ENCODE results near the gene SLC39A11.

The SLC39A11 gene

DNA sequence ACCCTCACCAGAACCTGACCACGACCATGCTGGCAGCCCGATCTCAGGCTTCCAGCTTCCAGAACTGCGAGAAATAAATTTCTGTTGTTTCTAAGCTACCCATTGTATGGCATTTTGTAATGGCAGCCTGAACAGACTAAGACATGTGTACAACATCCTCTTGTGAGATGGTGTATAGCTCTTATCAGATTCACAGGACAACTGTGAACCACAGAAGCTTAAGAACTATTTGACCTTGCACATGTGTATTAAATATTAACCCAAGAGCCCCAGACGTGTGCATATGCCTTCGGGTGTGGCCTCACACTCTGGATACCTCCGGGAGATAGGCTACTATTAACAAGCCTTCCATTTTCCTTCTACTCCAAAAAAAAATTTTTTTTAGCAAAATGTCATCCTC lies 248.9 kb downstream of the SLC39A11 start:
- Mint-ChIP-seq H3K36me3 (ENCODE audit: low read depth) (peaks cover 11% of the 10 kb centered on the region), H3K9me3 (peaks cover 9% of the 10 kb centered on the region), H3K4me1 (no peaks in the 10 kb centered on the region), H3K27ac (no peak overlapping the region), H3K27me3 (ENCODE audit: low read depth) (peaks cover 6% of the 10 kb centered on the region), H3K4me3 (no peak overlapping the region)
- TF ChIP-seq, protein P1, sequence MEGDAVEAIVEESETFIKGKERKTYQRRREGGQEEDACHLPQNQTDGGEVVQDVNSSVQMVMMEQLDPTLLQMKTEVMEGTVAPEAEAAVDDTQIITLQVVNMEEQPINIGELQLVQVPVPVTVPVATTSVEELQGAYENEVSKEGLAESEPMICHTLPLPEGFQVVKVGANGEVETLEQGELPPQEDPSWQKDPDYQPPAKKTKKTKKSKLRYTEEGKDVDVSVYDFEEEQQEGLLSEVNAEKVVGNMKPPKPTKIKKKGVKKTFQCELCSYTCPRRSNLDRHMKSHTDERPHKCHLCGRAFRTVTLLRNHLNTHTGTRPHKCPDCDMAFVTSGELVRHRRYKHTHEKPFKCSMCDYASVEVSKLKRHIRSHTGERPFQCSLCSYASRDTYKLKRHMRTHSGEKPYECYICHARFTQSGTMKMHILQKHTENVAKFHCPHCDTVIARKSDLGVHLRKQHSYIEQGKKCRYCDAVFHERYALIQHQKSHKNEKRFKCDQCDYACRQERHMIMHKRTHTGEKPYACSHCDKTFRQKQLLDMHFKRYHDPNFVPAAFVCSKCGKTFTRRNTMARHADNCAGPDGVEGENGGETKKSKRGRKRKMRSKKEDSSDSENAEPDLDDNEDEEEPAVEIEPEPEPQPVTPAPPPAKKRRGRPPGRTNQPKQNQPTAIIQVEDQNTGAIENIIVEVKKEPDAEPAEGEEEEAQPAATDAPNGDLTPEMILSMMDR (IDR thresholded peaks at IDR 0.05; ENCODE audit: unreplicated experiment in 3 of 3) = no peak

DNA sequence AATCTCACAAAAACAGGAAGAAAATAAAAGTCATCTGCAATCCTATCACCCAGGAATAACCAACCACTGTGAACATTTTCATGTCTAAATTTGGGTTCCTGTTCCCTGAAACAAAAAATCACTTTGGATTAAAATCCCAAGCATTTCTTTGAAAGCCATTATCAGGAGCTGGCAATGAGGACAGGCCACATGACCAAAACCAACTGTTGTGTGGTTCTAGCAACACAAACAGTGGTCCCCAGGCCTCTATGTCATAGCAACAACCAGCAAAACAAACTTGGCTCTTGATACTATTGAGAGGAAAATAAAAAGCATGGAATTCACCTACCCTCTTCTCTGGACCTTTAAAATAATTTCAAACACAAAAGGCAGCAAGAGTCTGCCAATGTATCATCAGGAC lies 252.5 kb downstream of the SLC39A11 start:
- H3K27me3 Mint-ChIP-seq (ENCODE audit: low read depth) = peaks cover 3% of the 10 kb centered on the region
- H3K4me3 Mint-ChIP-seq = no peak overlapping the region
- peaks cover 20% of the 10 kb centered on the region for H3K36me3 Mint-ChIP-seq (ENCODE audit: low read depth)
- TF ChIP-seq, protein P1 (IDR thresholded peaks at IDR 0.05; ENCODE audit: unreplicated experiment in 3 of 3) = no peak
- H3K4me1 Mint-ChIP-seq = no peaks in the 10 kb centered on the region
- H3K27ac Mint-ChIP-seq = no peak overlapping the region
- peaks cover 11% of the 10 kb centered on the region for H3K9me3 Mint-ChIP-seq

DNA sequence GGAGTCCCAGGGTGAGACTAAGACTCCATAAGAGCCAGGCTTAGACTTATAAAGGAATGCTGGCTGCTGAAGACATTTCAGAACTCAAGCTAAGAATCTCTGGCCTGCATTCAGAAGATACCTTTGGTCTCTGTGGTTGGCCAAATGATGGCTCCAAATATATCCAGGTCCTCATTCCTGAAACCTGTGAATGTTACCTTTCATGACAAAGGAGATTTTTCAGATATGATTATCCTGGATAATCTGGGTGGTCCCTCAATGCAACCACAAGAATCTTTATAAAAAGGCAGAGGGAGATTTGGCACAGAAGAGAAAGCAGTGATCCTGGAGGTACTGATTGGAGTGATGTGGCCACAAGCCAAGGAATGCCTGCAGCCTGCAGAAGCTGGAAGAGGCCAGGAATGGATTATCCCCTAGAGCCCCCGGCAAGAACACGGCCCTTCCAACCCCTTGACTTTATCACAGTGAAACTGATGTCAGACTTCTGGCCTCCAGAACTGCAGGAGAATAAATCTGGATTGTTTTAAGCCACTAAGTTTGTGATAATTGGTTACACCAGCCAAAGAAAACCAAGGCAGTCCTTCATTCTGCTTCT lies 253.3 kb downstream of the SLC39A11 start:
- Mint-ChIP-seq H3K9me3 (peaks cover 11% of the 10 kb centered on the region), H3K27ac (no peak overlapping the region), H3K36me3 (ENCODE audit: low read depth) (peaks cover 20% of the 10 kb centered on the region), H3K4me1 (no peaks in the 10 kb centered on the region), H3K4me3 (no peak overlapping the region), H3K27me3 (ENCODE audit: low read depth) (no peaks in the 10 kb centered on the region)
- TF ChIP-seq, protein P1 (IDR thresholded peaks at IDR 0.05; ENCODE audit: unreplicated experiment in 3 of 3) = no peak

DNA sequence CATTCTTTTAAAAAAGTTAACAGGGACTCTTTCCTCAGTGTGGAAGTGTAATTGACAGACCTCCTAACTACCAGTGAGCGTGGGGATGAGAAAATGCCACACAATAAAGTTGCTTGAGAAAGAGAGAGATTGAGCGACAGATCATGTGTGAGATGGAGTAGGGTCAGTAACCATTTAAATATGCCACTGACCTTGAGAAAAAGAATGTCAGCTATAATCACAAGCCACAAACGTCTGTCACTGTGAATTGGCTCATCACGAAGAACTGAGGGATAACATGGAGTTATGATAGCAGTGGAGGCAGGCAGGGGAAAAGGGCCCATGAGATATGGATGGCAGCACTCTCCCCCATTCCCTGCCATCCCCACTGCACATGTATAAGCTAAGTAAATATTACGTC lies 253.9 kb downstream of the SLC39A11 start:
- Mint-ChIP-seq H3K4me3 (no peak overlapping the region), H3K9me3 (peaks cover 11% of the 10 kb centered on the region), H3K27me3 (ENCODE audit: low read depth) (no peaks in the 10 kb centered on the region), H3K27ac (no peak overlapping the region), H3K36me3 (ENCODE audit: low read depth) (peaks cover 20% of the 10 kb centered on the region), H3K4me1 (no peaks in the 10 kb centered on the region)
- TF ChIP-seq, protein P1 (IDR thresholded peaks at IDR 0.05; ENCODE audit: unreplicated experiment in 3 of 3) = no peak

DNA sequence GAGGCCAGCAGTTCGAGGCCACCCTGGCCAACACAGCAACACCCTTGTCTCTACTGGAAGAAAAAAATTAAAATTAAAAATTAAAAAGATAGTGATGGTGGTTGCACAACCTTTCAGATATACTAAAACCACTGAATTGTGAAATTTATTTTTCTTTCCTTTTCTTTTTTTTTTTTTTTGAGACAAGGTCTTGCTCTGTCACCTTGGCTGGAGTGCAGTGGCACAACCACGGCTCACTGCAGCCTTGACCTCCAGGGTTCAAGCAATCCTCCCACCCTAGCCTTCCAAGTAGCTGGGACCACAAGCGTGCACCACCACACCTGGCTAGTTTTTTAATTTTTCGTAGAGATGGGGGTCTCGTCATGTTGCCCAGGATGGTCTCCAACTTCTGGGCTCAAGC lies 254.4 kb downstream of the SLC39A11 start:
- Mint-ChIP-seq H3K27ac (no peak overlapping the region), H3K4me3 (no peak overlapping the region), H3K4me1 (no peaks in the 10 kb centered on the region), H3K36me3 (ENCODE audit: low read depth) (peaks cover 20% of the 10 kb centered on the region), H3K9me3 (peaks cover 11% of the 10 kb centered on the region), H3K27me3 (ENCODE audit: low read depth) (no peaks in the 10 kb centered on the region)
- TF ChIP-seq, protein P1 (IDR thresholded peaks at IDR 0.05; ENCODE audit: unreplicated experiment in 3 of 3) = no peak

DNA sequence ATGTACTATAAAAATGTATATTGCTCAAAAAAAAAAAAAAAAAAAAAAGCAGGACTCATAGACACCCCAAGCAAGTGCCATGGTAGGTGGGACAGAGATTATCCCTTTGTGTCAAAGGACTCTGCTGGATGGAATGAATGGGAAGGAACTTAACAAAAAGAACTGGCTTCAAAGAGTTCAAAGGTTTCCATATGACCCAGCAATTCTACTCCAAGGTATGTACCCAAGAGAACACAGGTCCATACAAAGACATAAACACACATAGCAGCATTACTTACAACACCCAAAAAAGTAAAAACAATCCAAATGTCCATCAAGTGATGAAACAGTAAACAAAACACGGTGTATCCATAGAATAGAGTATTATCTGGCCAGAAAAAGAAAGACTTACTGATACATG lies 255.2 kb downstream of the SLC39A11 start:
- Mint-ChIP-seq H3K9me3 (peaks cover 11% of the 10 kb centered on the region), H3K4me3 (no peak overlapping the region), H3K27me3 (ENCODE audit: low read depth) (no peaks in the 10 kb centered on the region), H3K36me3 (ENCODE audit: low read depth) (peaks cover 20% of the 10 kb centered on the region), H3K27ac (no peak overlapping the region), H3K4me1 (no peaks in the 10 kb centered on the region)
- TF ChIP-seq, protein P1 (IDR thresholded peaks at IDR 0.05; ENCODE audit: unreplicated experiment in 3 of 3) = no peak
